Activated naive CD4-positive, alpha-beta T cell treated with anti-CD3 and anti-CD28 coated beads, Interleukin-2, amount 50 U/mL, for 16 hours (primary cell): ENCODE results near the gene BMAL1.
A peak's percentile ranks its signal among the peaks of the same experiment; 100 is the strongest.

ENCODE experiments used
- DNase-seq: peaks from one replicate; pipeline ENCODE4 v3.0.0-alpha.2; 2020

Gene BMAL1

GRCh38 chr11:13347901-13348300 lies 70.3 kb downstream of the BMAL1 start:
- no peak for DNase-seq

- no peak for DNase-seq
Measured at GRCh38 chr11:13348305-13348704, 70.7 kb downstream of the BMAL1 start.

- no peak for DNase-seq
Measured at GRCh38 chr11:13349046-13349445, 71.5 kb downstream of the BMAL1 start.

GRCh38 chr11:13349581-13349980 lies 72.0 kb downstream of the BMAL1 start:
- DNase-seq: no peak

- DNase-seq: no peak
Measured at GRCh38 chr11:13352711-13353110, 75.1 kb downstream of the BMAL1 start.

- no peak for DNase-seq
Measured at GRCh38 chr11:13354335-13354734, 76.7 kb downstream of the BMAL1 start.

- DNase-seq: no peak
Measured at GRCh38 chr11:13355191-13355590, 77.6 kb downstream of the BMAL1 start.

- no peak for DNase-seq
Measured at GRCh38 chr11:13357232-13357631, 79.6 kb downstream of the BMAL1 start.

GRCh38 chr11:13358596-13359270 lies 81.1 kb downstream of the BMAL1 start:
- no peak for DNase-seq

- no peak for DNase-seq
Measured at GRCh38 chr11:13362596-13363109, 85.1 kb downstream of the BMAL1 start.

- DNase-seq: no peak
Measured at GRCh38 chr11:13364388-13364787, 86.8 kb downstream of the BMAL1 start.

GRCh38 chr11:13366266-13367026 lies 88.9 kb downstream of the BMAL1 start:
- no peak for DNase-seq

GRCh38 chr11:13367115-13367514 lies 89.5 kb downstream of the BMAL1 start:
- no peak for DNase-seq

- DNase-seq: no peak
Measured at GRCh38 chr11:13368041-13368446, 90.5 kb downstream of the BMAL1 start.

GRCh38 chr11:13373216-13373615 lies 95.6 kb downstream of the BMAL1 start:
- DNase-seq: no peak

GRCh38 chr11:13375798-13376197 lies 98.2 kb downstream of the BMAL1 start:
- DNase-seq: no peak

- no peak for DNase-seq
Measured at GRCh38 chr11:13376402-13376801, 98.8 kb downstream of the BMAL1 start.

GRCh38 chr11:13376838-13377237 lies 99.2 kb downstream of the BMAL1 start:
- no peak for DNase-seq

GRCh38 chr11:13378316-13378715 lies 100.7 kb downstream of the BMAL1 start:
- no peak for DNase-seq

- no peak for DNase-seq
Measured at GRCh38 chr11:13380731-13381130, 103.1 kb downstream of the BMAL1 start.

- DNase-seq: no peak
Measured at GRCh38 chr11:13382751-13383150, 105.2 kb downstream of the BMAL1 start.

- peak; percentile 16 for DNase-seq
Measured at GRCh38 chr11:13384908-13385640, 107.5 kb downstream of the BMAL1 start.

- no peak for DNase-seq
Measured at GRCh38 chr11:13386567-13386966, 109.0 kb downstream of the BMAL1 start.

- DNase-seq: no peak
Measured at GRCh38 chr11:13388741-13389140, 111.2 kb downstream of the BMAL1 start.
